NCI-H1092 (cell line): ENCODE measurements around the gene ZNF527.
"Not testable (repeated sequence)": the region's sequence is repeated elsewhere in the genome, so short reads cannot be mapped to it uniquely, and the experiment has no call there.

Experiments
- DNase-seq: peaks from one replicate; lab custom pipeline; 2025; lab: John Stamatoyannopoulos, UW

ZNF527 gene

DNA sequence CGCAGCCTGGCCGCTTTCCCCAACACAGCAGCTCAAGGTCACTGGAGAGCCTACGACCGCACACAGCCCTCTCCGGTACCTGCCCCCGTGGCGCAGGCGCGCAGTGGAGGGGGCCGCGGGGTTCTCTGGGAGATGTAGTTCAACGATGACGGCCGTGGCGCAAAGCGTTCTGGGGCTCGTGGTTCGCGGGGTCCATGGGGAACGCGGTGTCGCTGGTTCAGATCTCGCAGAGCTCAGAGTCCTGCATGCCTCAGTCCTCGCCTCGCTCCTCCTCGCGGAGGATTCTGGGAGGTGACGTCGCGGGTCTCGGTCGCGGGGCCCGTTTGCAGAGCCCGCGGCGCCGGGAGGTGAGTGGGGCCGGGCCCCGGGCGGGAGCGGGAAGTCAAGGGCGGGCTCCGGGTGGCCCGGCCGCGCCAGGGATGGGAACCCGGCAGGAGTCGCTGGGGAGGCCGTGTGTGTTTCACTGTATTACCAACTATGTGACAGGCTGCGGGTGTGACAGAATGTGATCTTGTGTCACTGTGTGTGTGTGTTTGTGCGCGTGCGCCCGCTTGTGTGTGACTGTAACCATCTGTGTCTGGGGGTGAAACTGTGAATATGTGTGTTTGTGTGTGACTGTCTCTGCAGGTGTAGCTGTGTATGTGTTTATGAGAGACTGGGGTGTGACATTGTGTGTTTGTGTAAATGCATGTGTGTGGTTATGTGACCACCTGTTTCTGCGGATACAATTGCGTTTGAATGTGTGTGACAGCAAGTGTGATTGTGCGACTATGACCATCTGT, at the start of gene ZNF527:
Gene ZNF527, plus strand, starts transcription at position 220 of the 782 bp plus-strand sequence. CDS start 3,100 bp downstream, outside the sequence.
- DNase-seq = peak; percentile 92

DNA sequence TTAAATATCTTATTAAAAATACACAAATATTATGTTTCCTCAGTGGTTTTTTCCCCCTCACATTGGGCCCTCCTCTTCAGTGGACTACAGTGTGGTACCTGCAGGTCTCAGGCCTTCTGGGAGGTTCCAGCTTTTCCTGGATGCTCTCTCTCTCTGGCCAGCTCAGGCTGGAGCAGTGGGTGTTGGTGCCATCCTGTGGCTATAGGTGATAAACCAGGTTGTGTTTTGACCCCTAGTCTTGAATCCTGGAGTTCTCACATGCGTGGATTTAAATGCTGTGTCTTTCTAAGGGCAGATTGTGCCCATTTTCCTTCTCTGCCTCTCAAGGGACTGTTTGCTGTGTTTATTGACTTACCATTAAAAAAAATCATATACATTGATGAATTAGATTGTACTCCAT, 41.2 kb upstream of the ZNF527 start:
- no peak for DNase-seq

DNA sequence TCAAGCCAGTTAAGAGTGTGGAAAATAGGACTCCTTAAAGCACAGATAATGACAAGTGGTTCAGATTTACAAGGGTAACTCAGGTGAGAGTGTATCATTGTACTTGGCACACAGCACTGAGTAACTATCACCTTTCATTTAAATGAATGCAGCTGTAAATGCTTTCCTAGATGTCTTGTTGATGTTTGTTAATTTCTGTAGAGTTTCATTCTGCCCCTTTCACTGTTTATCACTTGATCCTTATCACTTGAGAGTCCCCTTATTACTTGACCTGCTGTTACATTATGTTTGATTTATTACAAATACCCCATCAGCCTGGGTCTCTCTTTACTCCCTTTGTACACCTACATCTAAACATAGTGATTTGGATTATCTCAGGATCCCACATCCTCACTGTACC, 38.1 kb upstream of the ZNF527 start:
- no peak for DNase-seq

DNA sequence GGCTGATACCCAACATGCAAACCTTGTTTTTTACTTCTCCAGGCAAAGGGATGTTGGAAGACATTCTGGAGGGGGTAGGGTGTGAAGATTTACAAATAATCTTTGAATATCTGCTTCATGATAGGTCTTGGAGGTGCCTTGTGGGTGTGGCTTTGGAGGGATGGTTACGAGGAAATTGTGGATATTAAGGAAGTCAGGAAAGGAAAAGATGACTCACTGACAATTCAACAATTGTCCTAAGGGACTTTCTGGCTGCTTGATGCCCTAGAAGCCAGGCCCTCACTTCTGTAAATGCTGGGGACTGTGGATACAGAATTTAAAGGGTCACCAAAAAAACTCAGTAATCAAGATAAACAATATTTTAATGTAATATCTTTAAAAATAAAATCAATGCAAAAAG, 37.4 kb upstream of the ZNF527 start:
- no peak for DNase-seq

DNA sequence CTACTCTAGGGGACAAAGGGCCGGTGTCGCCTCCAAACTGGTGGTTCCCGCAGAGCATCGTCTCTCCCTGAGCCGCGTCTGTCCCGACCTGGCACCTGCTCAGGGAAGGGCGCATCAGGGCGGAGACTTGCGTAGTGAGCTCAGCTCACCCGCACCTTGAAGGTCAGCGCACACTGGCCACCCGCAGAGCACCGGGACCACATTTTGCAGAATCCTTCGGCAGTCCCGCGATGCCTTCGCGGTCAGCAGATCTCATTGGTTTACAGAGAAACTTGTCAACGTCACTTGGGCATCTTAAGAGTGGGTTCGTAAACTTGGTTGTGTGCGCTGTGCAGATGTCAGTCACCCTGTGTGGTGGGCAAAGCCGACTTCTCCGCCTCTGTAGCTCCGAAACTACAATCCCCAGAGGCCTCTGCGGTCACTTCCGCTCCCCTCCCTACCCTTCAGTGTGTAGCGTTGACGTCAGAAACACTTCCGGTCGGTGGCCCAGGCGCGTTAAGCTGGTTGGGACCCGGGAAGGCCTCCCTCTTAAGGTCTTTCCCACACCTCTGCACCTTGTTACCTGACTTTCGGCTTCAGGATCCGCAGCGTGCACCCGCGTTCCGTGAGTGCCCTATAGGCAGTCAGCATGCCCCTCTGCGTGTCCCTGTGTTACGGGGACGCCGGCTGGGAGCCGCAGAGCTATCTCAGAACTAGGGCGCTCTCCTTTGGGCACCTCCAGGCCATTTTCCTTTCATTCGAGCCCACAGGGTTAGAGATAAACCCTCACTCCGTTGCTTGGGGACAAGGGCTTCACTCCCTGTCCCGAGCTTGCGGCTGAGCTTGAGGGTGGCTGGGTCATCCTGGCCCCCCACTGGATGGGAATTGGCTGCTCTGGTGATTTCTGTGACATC, 36.5 kb upstream of the ZNF527 start:
- peak; percentile 85 for DNase-seq

DNA sequence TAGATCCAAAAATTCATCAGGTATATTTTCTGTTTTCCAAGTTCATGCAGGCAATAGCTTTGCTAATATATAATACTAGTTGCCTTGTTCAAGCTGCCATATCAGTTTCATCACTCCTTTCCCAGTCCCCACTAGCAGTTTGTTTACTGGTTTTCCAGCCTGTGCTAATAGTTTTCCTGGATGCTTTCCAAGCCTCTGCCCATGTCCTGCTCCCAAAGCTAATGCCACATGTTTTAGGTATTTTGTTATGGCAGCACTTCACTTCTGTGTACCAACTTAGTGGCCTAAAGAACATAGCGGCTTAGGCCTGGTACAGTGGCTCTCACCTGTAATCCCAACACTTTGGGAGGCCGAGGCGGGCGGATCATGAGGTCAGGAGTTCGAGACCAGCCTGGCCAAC, 28.1 kb upstream of the ZNF527 start:
- no peak for DNase-seq

DNA sequence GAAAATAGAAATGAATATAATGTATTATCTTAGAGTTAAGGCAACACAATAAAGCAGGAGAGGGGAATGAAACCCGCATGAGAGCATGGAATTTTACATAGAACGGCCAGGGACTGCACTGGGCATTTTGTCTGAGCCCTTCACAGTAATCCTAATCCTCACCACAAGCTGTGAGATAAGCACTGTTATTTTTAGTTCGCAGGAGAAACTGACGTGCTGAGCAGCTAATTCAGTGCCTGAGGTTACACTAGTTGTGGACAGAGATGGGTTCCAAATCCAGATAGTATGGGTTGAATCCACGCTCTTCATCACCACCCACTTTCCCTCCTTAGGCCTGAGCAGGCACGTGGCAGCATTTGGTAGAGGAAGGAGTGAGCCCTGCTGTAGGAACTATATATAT, 24.8 kb upstream of the ZNF527 start:
- DNase-seq = no peak

DNA sequence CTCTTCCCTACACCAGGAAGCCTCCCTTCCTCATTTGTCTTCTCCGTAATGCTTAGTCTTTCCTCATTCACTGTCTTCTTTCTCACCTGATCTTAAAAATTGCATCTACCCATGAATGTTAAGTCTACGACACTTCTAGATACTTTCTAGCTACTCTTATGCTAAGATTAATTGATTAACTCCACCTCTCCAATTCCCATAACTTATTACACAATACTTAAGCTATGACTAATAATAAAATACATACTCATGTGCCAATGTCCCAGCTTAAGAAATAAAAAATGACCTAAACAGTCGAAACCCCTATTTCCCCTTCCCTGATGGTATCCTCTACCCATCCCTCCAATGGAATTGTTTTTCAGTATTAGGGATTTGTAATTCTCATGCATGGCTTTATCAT, 22.8 kb upstream of the ZNF527 start:
- no peak for DNase-seq

DNA sequence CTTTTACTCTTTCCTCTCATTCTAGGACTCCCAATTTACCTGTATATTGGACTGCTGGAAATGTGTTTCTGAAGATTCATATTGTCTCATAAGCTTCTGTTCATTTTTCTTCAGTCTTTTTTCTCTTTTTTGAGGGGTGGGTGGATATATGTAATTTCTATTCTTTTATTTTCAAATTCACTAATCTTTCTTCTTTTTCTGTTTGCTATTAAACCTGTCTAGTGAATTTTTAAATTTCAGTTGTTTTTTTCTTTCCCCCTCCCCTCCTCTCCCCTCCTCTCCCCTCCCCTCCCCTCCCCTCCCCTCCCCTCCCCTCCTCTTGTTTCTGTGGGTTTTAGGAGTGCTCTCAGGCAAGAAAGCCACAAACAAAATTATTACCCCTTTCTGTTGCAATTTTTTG, 16.9 kb upstream of the ZNF527 start:
- DNase-seq = no peak

DNA sequence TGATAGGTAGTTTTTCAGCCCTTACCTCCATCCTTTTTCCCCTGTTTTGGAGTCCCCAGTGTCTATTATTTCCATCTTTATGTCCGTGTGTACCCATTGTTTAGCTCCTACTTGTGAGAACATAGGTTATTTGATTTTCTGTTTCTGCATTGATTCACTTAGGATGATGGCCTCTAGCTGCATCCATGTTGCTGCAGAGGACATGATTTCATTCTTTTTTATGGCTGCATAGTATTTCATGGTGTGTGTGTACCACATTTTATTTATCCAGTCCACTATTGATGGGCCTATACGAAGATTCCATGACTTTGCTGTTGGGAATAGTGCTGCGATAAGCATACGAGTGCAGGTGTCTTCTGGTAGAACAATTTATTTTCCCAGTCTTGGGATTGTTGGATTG, 15.0 kb upstream of the ZNF527 start:
- DNase-seq = no peak

DNA sequence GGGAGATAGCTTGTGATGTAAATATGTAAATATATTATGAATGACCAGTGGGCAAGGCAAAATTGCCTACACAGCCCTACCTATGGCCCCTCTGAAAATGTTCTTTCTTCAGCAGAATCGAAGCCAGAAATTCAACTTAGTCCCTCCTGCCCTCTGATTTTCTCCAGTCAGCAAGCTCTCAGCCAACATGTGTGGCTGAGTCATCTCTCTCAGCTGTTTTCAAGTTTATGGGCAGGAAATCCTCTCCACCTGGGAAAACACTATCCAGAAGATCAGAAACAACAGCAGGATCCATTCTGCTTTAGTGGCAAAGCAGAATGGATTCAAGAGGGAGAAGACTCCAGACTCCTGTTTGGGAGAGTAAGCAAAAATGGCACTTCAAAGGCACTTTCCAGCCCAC, 8.9 kb upstream of the ZNF527 start:
- DNase-seq = no peak

DNA sequence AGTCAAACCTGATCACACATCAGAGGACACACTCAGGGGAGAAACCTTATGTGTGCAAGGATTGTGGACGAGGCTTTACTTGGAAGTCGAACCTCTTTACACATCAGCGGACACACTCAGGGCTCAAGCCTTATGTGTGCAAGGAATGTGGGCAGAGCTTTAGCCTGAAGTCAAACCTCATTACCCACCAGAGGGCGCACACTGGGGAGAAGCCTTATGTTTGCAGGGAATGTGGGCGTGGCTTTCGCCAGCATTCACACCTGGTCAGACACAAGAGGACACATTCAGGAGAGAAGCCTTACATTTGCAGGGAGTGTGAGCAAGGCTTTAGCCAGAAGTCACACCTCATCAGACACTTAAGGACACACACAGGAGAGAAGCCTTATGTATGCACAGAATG, 8.2 kb upstream of the ZNF527 start:
- no peak for DNase-seq

DNA sequence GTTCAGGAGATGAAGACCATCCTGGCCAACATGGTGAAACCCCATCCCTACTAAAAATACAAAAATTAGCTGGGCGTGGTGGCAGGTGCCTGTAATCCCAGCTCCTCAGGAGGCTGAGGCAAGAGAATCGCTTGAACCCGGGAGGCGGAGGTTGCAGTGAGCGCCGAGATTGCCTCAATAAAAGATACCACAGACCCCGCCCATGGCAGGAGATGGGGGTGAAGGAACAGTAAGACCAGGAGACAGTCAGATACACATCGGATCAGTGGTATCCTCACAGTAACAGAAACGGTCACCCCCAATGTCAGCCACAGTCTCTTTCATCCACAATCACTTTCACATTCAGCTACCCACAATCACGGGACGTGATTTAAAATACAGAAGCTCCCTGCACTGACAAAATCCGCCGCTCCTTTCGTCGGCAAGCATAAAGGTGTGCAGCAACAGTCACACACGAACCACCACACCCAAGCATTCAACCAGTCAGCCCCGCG, 466 bp upstream of the ZNF527 start:
- DNase-seq = not testable (repeated sequence)

DNA sequence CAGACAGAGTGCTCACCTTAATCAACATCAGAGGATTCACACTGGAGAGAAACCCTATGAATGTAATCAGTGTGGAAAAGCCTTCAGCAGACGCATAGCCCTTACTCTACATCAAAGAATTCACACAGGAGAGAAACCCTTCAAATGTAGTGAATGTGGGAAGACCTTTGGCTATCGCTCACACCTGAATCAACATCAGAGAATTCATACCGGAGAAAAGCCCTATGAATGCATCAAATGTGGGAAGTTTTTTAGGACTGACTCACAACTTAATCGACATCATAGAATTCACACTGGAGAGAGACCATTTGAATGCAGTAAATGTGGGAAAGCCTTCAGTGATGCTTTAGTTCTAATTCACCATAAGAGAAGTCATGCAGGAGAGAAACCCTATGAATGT, 18.3 kb downstream of the ZNF527 start:
- no peak for DNase-seq

DNA sequence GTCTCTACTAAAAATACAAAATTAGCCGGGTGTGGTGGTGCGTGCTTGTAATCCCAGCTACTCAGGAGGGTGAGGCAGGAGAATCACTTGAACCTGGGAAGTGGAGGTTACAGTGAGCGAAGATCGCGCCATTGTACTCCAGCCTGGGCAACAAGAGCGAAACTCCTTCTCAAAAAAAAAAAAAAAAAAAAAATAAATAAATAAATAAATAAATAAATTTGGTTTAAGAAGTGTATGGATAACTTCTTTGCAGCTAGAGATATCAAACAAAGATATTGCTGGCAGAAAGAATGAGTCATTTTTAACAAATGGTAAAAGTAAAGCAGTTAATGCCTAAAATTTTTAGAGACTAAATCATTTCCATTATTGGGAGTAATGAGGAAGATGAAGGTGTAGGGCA, 20.5 kb downstream of the ZNF527 start:
- not testable (repeated sequence) for DNase-seq

DNA sequence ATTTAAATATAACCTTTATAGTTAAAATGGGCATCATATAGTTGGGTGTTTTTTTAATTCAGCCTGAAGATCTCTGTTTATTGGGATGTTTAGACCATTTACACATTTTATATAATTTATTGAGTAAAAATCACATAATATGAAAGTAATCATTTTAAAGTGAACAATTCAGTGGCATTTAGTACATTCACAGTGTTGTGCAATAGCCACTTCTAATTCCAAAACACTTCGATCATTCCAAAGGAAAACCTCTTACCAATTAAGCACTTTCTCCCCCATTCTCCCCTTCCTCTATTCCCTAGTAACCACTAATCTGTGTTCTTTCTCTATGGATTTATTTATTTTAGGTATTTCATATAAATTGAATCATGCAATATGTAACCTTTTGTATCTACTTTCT, 30.2 kb downstream of the ZNF527 start:
- no peak for DNase-seq

DNA sequence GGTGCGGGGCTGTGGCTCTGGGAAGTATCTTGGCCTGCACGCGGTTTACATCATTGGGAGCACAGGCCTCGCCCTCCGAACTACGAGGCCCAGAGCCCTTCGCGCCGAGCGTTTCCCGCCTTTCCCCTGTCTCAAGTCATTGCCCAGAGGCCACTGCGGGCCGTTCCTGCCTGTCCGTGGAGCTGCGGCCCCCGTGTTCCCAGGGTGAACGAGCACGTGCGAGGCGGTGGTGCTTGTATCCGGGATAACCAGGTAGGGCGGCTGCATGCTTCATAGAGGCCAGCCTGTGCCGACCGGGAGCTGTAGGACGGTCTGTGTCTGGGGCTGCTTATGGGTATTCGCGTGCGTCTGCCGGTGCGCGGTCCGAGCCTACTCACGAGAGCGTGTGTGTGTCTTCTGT, 32.5 kb downstream of the ZNF527 start:
- DNase-seq = no peak

DNA sequence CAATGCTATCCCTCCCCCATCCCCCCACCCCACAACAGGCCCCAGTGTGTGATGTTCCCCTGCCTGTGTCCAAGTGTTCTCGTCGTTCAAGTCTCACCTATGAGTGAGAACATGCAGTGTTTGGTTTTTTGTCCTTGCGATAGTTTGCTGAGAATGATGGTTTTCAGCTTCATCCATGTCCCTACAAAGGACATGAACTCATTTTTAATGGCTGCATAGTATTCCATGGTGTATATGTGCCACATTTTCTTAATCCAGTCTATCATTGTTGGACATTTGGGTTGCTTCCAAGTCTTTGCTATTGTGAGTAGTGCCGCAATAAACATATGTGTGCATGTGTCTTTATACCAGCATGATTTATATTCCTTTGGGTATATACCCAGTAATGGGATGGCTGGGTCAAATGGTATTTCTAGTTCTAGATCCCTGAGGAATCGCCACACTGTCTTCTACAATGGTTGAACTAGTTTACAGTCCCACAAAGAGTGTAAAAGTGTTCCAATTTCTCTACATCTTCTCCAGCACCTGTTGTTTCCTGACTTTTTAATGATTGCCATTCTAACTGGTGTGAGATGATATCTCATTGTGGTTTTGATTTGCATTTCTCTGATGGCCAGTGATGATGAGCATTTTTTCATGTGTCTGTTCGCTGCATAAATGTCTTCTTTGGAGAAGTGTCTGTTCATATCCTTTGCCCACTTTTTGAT, 35.4 kb downstream of the ZNF527 start:
- DNase-seq = not testable (repeated sequence)

DNA sequence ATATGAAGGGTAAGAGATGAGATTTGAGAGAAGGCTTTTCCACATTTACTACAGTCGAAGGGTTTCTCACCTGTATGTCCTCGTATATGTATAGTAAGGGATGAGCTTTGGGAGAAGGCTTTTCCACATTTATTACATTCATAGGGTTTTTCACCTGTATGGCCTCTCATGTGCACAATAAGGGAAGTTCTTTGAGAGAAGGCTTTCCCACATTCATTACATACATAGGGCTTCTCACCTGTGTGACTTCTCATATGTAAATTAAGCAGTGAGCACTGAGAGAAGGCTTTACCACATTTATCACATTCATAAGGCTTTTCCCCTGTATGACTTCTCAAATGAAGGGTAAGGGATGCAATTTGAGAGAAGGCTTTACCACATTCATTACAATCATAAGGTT, 41.8 kb downstream of the ZNF527 start:
- no peak for DNase-seq

DNA sequence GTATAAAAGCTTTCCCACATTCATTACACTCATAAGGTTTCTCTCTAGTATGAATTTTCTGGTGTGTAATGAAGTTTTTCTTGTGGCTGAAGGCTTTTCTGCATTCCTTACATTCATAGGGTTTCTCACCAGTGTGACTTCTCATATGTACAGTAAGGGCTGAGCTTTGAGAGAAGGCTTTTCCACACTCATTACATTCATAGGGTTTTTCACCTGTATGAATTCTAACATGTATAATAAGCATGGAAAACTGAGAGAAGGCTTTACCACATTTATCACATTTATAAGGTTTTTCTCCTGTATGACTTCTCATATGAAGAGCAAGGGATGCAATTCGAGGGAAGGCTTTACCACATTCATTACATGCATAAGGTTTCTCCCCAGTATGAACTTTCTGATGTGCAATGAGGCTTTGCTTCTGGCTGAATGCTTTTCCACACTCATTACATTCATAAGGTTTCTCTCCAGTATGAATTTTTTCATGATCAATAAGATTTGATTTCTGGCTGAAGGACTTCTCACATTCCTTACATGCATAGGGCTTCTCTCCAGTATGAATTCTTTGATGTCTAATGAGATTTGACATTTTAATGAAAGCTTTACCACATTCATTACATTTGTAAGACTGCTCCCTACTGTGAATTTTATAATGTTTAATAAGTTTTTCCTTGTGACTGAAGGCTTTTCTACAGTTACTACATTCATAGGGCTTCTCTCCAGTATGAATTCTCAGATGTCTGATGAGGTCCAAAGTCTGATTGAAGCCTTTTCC, 42.6 kb downstream of the ZNF527 start:
- no peak for DNase-seq
